Right forelimb (tissue), 1 donor: ENCODE data around the gene ESF1.

Source experiments
- DNase-seq: peaks from one replicate; pipeline ENCODE4 v3.0.0-alpha.2; 2018

ESF1 gene

DNA sequence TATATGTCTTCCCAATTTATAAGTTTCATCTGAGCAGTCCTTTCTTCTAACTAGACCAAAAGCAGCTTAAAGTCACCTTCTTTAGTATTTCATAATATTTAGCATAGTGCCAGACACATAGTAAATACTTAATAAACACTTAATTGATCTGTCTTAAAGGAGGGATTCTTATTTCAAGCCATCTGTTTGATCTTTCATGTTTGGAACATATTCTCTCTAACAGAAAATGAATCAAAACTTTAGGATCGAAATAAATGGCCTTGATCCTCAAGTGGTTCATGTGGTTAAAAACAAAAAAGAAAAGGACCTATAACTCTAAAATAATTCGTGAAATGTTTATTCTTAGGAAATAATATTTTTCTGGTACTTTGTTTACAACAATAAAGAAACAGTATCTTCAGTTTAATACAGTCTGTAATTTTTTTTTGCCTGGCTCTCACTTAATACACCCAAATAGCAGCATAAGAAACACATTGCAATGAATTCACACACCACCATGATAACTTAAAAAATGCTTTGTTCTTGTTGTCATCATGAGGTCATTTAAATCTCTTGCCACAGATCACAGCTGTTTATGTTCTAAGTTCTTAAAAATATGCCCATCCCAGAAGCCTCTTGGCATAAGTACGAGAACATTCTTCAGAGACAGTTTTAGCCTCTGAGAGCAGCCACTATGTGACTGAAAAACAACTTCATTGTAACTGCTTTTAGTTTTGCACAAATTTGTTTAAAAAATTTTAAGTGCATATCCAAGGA lies 48.1 kb downstream of the ESF1 start:
- DNase-seq = no peak

DNA sequence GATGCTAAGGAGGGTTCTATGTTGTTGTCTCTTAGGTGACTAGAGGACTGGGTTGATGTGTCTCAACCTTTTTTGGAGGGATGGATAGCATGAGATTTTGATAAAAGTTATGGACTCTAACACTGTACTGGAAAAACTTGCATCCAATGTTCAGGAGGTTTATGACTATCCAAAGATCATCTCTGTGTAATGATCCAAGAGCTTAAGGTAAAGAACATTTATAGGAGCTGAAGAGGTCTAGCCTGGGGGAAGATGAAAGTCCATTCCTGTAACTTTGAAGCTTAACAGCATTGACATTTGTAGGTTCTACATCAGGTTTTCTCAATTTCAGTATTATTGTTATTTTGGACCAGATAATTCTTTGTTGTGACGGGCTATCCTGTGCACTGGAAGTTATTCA lies 48.9 kb downstream of the ESF1 start:
- DNase-seq = no peak

DNA sequence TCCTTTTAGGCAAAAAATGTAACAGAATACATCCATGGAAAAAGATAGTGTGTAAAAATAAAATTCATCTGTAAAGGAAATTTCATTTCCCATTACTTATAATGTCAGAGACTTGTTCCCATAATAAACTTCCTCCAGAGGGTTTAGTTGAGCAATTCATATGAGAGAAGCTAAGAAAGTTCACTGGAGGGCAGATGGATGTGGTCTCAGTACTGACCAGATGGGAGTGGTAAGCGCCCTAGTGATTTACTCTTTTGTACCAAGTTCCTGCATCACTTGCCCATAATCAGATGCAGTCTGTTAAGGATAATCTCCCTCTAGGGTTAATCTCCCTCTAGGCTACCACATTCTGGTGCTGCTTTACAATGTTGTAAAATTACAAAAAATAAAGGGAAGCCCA lies 61.7 kb downstream of the ESF1 start:
- DNase-seq = no peak

DNA sequence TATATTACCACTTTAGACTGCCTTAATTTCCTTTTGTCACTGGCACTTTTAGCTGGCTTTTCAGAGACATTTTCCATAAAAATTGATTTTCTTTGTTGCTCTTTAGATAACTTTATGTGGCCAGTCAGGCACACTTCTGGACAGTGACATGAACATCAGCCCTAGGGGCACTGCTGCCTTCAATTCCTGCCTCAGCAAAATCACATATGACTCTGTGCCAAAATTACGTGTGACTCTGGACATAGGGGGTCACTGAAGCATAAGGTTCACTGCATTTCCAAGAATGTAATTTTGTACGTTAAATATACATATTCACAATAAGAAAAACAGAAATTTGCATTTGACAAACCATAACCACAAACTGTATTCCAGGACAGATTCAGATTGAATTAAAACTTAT lies 66.5 kb downstream of the ESF1 start:
- DNase-seq = no peak

DNA sequence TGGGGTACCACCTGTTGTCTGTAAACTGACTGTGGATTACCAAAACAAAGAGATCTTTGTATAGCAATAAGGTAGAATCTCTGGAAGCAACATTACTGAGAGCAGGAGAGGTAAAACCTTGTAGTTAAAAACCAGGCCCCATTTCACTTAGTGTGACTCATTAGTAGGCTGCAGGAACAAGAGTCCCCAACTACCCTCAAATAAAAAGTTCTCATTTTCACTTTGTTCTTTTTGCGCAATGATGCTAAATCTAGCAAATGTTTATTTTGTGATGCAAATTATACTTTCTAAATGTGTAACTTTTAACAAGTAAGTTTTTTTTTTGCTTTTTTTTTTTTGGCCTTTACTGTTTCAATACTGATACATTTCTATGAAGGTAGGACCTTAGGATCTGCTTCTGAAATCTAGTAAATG lies 67.1 kb downstream of the ESF1 start:
- no peak for DNase-seq

DNA sequence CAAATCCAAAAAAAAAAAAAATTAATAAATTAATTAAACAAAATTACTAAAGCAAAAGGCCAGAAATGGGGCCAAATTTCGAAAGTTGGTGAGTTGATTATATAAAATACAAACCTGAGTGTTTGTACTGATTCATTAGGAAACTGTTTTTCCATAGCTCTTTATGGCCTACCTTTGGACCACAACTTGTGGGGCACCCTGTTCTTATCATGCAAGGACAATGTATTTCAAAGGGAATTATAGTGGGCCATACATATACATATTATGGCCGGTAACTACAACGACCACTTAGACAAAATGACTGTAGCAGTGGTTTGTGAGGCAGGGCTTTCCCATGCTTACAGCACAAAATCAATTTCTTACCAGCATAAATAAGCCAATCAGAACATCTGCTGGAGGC lies 69.5 kb downstream of the ESF1 start:
- DNase-seq = no peak

DNA sequence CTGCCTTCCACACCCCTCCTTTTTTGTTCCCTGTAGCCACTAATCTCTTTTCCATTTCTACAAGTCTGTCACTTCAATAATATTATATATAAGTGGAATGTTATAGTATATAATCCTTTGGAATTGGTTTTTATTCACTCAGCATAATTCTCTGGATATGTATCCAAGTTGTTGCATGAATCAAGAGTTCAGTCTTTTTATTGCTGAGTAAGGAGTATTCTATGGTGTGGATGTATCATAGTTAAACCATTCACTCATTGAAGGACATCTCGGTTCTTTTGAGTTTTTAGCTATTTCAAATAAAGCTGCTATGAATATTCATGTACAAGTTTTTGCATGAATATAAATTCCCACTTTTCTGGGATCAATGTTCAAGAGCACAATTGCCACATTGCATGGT lies 76.5 kb downstream of the ESF1 start:
- DNase-seq = no peak

DNA sequence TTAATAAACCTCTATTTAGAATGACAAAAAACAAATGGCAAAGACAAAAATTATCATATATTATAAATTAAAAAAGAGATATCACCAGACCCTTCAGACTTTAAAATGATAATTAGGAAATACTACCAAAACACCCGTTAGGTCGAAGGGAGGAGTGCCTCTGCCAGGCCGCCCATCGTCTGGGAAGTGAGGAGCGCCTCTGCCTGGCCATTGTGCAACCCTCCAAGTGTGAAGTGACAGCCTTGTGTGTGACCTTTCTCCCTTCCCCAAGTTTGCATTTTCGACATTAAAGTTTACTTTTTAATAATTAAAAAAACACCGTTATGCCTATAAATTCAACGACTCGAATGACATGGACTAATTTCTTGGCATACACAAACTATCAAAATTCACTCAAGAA lies 81.5 kb downstream of the ESF1 start:
- DNase-seq = no peak

DNA sequence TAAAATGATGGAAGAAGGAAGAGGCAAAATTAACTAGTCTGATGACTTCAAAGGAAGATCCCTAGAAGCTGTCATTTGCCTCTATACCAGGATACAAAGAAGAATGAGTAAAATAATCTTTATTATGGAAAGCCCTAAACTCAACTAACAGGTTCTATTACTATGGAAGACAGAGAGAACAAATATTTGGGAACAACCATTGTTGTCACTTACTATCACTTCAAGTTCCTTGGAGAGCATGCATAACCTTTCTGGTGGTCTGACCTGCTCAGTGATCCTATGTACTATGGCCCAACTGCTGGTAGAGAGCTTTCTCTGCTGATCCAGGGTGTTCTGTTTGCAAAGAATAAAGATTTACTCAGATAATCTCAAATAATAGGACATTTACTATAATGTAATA lies 83.2 kb downstream of the ESF1 start:
- no peak for DNase-seq

DNA sequence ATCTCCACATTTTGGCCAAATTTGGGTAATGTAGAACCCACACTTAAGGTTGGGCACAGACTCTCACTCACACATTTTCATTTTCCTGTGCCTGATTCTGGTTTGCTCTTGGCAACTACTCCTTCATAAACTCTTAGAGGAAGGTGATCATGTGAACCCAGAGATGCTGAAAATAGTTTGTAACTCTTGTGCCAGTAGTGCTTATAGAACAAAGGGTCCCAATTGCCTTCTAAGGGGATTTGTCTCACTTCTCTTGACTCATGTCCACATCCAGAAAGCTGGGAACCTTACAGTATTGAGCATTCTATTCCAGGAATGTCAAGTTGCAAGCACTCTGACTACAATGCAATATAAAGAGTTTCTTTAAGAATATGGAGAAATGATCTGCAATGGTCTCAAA lies 84.0 kb downstream of the ESF1 start:
- no peak for DNase-seq

DNA sequence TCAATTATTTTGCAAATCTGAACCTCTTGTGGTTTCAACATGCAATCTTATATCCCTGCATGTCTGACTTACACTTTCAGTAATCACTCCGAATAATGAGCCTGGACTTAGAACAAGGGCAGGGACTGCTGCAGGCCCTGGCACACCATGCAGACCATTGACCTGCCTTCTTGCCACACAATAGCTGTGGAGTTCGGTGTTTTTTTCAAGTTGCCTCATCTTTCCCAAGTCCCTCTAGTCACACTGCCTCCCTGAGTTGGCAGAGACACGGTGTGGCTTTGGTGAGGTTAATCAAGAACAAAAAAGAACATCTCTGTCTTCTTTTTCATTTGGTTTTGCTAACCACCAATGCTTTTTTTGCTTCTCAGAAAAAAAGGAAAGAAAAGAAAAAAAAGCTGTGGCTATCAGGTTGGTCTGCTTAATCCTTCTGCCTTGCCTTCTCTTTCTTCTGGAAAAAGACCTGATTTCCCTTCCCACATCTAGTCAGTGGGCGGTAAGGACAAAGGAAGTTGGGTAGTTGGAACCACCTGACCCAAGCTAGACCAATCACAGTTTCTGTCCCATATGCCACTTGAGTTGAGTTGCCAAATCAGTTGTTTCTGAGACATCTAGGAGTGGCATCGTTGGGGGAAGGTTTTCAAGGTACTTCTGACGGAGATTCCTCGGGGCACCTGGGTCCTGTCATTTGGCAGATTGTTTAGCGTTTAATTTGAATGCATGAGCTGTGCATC lies 90.1 kb downstream of the ESF1 start:
- no peak for DNase-seq

DNA sequence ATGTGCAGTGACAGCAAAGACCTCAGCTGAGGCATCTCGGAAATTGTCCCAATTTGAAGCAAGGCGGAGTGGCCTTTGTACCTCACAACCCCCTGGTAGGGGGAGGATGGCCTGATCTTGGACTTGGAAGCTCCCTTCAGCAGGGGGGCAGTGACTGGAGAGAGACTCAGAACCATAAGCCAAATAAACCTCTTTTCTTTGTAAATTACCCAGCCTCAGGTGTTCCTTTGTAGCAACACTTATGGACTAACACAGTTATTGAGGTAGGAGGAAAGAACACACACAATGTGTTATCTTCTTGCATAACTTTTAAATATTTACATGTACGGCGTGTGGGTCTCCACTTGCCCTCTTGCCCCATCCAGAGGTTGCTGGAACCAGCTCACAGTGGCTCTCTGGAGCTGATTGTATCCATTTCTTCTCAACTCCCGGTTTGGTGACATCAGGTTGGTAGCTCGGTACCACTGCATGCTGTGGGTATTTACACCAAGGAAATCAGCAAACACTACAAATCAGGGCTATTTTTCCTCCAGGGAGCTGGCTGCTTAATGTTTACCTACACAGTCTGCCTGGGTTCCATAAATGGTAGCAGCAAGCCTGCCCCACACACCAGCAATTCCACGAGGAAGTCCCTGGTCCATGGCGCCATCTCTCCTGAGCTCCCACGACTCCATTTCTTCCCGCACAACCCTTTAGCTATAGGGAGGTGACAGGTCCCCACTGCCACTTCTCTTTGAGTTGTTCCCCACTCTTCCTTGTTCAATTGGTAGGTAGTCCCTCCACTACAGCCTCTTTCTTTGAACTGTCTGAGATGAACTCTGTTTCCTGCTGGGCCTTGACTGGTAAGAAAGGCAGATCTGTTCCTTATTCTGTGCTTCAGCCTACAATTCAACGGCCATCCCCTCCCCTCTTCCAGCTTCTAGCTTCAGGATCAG lies 91.7 kb downstream of the ESF1 start:
- DNase-seq = no peak

DNA sequence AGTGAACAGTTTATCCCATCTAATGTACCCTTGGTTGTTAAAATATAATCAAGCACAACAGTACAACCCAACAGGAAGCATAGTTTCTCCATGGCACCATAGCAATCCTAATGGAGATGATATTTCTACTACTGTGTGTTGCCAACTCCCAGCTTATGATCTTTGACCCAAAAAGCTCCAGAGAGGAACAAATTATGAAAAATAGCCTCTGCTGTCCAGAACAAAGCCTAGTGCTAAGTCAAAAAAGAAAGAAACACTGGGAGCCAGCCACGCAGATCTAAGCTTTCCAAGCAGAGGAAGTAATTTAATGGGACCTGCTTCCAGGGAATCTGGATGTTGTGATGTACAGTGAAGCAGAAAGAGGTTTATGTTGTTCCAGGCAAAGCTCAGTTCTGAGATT lies 93.8 kb downstream of the ESF1 start:
- no peak for DNase-seq

DNA sequence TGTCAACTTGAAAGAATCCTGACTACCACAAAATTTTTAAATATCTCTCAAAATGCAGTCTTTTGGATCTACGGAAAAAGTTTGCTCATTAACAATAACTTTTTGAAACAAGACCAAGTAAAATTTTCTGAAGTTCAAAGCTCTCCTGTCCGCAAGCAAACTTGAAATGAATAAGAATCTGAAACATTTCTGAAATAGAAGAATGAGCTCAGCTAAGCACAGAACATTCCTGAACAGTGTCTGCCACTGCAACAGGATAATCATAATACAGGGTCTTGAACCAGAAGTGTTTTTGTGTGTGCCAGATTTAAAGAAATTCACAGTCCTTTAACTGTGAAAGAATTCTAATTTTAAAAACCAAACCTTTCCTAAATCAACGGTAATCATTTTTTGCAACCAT lies 96.9 kb downstream of the ESF1 start:
- DNase-seq = no peak

DNA sequence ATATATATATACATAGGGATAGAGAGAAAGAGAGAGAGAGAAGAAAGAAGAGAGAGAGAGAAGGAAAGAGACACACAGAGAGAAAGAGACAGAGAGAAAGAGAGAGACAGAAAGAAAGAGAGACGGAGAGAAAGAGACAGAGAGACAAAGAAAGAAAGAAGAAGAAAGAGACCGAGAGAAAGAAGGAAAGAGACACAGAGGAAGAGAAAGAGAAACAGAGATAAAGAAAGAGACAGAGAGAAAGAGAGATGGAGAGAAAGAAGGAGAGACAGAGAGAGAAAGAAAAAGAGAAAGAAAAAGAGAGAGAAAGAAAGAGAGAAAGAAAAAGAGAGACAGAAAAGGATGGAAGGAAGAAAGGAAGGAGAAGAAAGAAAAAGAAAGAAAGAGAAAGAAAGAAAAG lies 99.1 kb downstream of the ESF1 start:
- no peak for DNase-seq

DNA sequence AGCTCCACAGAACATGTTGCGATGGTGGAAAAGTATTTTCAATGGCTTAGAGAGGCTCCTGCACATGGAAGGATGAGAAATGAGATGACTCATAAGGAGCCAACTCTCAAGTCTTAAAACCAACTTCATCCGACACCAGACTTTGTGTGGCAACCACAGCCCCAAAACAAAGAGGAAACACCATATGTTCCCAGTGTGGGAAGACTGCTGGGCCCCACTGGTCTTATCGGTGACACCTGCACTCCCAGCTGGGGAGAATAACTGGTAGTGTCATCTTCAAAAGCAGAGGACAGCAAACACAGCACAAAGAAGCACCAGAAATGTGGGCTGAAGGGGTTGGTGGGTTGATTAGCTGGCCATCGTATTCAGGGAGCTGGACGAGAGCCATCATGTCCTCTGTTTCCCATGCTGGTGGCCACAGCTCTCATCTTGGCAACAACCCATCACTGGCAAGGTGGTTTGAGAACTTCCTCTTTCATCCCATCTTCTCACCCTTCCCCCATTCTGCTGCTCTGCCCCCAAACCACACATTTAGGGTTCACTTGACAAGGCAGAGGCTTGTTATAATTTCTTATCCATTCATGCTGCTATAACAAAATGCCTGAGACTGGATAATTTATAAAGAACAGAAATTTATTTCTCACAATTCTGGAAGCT lies 100.0 kb downstream of the ESF1 start:
- no peak for DNase-seq

DNA sequence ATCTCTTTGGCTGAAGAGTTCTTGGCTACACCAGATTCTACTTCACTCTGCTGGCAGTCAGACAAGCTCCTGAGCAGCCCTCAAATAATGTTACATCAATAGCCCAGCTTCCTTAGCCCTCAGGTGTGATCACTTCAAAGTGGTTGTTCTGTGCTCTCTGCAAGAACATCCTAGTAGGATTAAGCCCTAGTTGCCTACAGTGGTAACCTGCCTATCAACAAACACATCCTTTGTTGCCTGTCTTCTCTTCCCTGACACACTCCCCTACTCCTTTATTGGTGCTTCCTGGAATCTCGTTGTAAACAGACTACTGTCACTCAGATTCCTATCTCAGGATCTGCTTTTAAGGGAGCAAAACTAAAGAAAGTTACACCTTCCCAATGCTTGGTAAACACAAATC lies 100.9 kb downstream of the ESF1 start:
- DNase-seq = no peak

DNA sequence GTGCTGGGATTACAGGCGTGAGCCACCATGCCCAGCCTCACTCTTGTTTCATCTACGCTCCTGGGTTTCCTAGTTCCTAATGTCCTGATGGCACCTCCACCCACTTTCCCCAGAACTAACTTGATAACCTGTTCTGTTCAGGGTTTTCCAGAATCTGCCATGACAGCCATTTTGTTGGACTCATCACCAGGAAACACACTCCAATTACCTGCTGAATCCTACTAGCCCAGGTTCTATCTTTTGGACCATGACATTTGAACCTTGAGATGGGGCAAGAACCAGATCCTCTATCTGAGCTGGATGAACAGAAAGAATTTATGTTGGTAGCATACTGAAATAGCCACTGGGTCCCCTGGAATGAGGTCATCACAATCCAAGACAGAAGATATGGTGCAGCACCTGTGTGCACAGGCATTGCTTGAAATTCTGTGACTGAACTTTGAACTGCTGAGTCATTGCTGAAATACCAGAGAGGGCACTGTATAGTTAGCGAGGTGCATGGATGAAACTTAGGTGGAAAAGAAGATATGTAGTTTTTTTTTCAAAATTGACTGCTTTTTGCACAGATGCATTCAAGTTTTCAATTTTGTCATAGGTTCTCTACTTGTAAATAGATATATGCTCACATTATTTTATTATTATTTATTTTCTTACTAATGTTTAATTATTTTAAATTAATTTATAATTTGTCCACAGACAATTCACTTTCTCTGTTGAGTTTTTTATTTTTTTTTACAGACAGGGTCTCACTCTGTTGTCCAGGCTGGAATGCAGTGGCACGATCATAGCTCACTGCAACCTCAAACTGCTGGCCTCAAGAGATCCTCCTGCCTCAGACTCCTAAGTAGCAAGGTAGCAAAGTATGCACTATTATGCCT lies 103.2 kb downstream of the ESF1 start:
- DNase-seq = no peak

DNA sequence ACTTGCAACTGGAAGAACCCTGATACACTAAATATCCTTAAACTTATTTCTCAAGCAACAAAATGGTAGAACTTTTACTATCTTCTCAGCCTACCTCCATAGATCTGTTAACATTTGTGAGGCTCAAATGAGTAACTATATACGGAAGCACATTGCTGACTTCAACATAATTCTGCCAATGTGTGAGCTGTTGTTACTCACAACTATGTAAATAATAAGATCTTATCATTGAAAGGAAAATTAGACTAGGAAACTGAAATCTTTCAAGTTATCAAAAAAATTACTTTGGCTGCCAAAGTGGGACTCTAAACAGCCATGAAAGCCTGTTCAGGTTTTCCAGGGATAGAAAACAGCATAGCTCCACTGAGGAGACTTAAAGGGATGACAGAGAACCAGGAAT lies 105.8 kb downstream of the ESF1 start:
- DNase-seq = no peak

DNA sequence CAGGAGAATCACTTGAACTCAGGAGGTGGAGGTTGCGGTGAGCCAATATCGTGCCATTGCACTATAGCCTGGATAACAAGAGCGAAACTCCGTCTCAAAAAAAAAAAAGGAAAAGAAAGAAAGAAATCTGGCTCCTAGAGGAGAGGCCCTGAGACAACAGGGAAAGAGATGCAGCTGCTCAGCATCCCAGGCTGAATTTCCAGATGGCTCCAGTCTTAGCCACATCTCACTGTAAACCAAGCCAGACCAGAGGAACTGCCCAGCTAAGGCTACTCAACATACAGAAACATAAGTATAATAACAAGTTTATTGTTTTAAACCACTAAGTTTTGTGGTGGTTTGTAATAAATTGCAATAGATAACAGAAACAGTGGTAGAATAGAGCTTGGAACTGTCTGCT lies 107.5 kb downstream of the ESF1 start:
- DNase-seq = no peak

DNA sequence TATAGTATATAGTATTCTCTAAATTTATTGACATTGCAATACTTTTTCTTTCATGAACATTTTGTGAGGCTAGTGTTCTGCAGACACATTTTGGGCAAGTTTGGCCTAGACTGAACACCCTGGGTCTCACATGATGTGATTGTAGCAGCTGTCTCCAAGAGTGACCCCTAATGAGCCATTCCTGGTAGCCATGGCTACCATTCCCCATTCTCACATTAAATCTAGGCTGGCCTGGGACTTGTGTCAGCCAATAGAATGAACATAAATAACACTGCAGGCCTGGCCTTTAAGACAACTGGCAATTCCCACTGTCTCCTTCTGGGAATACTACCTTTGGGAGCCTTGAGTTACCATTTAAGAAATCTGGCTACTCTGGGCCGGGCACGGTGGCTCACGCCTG lies 108.0 kb downstream of the ESF1 start:
- DNase-seq = no peak

DNA sequence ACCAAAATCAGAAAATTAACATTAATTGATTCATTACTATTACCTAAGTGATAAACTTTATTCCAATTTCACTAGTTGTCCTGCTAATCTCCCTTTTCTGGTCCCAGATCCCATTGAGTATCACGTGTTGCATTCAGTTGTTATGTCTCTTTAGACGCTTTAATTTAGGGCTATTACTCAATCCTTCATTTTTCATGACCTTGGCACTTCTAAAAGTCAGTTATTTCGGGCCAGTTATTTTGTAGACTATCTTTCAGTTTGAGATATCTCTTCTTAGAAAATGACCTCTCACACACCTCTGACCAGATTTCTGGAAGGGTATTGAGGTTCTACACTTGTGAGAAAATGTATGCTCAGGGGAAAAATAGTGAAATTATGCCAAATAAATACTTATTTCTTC lies 112.0 kb downstream of the ESF1 start:
- no peak for DNase-seq
